ENCODE results near the gene TBCK.
"Not testable (repeated sequence)": the region's sequence is repeated elsewhere in the genome, so short reads cannot be mapped to it uniquely, and the experiment has no call there.

- TF ChIP-seq RFX5 (IDR thresholded peaks at IDR 0.05; ENCODE audit: low read length); GATA2 (CRISPR knock-in tag; IDR thresholded peaks at IDR 0.05); TAF1 (IDR thresholded peaks at IDR 0.05; ENCODE audit: borderline replicate concordance, low read depth, low read length); EP300 (IDR thresholded peaks at IDR 0.05; ENCODE audit: borderline replicate concordance in 1 of 2, low read depth in 1 of 2, low read length in 1 of 2); NFIC (IDR thresholded peaks at IDR 0.05; ENCODE audit: borderline replicate concordance); MAX (IDR thresholded peaks at IDR 0.05; ENCODE audit: low read depth); GABPA (IDR thresholded peaks at IDR 0.05; ENCODE audit: low read depth): not testable (repeated sequence)
- TF ChIP-seq, protein P1, sequence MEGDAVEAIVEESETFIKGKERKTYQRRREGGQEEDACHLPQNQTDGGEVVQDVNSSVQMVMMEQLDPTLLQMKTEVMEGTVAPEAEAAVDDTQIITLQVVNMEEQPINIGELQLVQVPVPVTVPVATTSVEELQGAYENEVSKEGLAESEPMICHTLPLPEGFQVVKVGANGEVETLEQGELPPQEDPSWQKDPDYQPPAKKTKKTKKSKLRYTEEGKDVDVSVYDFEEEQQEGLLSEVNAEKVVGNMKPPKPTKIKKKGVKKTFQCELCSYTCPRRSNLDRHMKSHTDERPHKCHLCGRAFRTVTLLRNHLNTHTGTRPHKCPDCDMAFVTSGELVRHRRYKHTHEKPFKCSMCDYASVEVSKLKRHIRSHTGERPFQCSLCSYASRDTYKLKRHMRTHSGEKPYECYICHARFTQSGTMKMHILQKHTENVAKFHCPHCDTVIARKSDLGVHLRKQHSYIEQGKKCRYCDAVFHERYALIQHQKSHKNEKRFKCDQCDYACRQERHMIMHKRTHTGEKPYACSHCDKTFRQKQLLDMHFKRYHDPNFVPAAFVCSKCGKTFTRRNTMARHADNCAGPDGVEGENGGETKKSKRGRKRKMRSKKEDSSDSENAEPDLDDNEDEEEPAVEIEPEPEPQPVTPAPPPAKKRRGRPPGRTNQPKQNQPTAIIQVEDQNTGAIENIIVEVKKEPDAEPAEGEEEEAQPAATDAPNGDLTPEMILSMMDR (IDR thresholded peaks at IDR 0.05), result not testable (repeated sequence)
These were observed 102.7 kb downstream of the TBCK start for GRCh38 chr4:106213291-106213690.

Data from SK-N-SH (cell line).